ENCODE data around the gene OR51B4. TPM values are rescaled to one million over a fixed set of nuclear protein-coding genes. Genes with fewer than 3 reads are reported as not detected.
"Not testable (repeated sequence)": the region's sequence is repeated elsewhere in the genome, so short reads cannot be mapped to it uniquely, and the experiment has no call there.

OR51B4 gene
- total RNA-seq, 2 experiments from 2014 or later, result not detected

DNA sequence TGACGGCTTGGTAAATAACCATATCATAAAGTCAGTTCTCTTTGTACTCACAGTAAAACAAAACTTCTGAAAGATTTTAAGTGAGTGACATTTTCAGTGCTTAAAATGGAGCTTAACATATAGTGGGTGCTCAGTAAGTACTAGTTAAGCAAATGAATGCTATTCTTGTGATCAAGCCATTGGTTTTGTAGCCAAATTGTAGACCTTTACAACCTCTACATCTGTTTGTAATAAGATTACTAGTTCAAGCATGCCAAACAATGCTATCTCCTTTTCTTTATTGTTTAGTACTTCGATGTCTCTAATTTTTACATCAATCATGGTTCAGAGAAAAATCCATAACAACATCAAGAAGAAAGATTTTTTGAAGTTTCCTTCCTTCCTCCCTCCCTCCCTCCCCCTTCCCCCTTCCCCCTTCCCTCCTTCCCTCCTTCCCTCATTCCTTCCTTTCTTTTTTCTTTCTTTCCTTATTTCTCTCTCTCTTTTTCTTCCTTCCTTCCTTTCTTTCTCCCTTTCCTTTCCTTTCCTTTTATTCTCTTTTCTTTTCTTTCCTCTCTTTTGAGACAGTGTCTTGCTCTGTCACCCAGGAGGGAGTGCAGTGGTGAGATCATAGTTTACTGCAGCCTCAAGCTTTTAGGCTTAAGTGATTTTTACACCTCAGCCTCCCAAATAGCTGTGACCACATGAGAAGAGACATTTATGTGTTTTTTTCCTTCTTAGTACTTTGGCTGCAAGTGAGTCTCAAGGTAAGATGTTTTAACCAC is 5.7 kb upstream of the OR51B4 start:
- no peaks in the 10 kb centered on the region for H3K36me3 Mint-ChIP-seq

DNA sequence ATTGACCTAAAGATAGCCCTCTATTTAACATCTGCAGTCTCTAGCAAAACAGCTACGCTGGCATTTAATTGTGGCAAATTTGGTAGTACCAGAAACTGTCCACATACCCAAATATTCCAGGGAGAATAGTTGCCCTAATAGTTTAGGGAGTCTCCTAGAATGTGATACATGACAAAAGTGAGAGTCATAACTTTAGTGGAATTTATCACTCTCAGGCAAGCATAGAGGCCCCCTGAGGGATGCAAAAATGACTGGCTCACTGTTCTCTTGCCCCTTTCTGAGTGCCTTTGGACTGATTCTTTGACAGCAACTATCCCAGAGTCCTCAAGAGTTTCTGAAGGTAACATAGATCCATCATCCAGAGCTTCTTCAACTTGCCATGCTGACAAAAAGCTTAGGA is 2.3 kb upstream of the OR51B4 start:
- DNase-seq, result no peak
- no peaks in the 10 kb centered on the region for H3K4me1 Mint-ChIP-seq
- H3K36me3 Mint-ChIP-seq, result no peaks in the 10 kb centered on the region
- H3K27me3 Mint-ChIP-seq, result peaks cover 4% of the 10 kb centered on the region
- H3K27ac Mint-ChIP-seq, result no peak overlapping the region
- no peaks in the 10 kb centered on the region for H3K9me3 Mint-ChIP-seq
- H3K4me3 Mint-ChIP-seq, result no peak overlapping the region

More for the DNA sequence above, 5.7 kb upstream of the OR51B4 start:
- DNase-seq, result no peak
- Mint-ChIP-seq H3K9me3 (no peaks in the 10 kb centered on the region), H3K27ac (no peak overlapping the region), H3K27me3 (no peaks in the 10 kb centered on the region), H3K4me3 (no peak overlapping the region), H3K4me1 (no peaks in the 10 kb centered on the region)

DNA sequence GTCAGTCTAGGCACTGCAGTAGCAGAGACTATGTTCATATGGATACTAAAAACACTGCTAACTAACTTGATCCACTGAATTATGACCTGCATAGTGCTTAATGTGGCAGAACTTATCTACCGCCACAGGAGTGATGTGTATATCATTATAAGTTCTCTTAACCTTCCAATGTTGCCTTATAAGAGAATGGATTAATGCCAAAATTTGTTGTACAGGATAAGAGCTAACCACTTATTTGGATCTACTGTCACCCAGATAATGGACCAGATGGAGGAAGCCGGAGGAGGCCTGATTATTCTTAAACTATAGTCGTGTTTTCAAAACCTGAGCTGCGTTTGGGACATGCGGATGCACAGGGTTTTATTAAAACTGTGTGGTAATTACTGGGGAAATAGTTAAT is 1.9 kb upstream of the OR51B4 start:
- no peaks in the 10 kb centered on the region for H3K9me3 Mint-ChIP-seq
- no peak overlapping the region for H3K4me3 Mint-ChIP-seq
- no peaks in the 10 kb centered on the region for H3K4me1 Mint-ChIP-seq
- no peaks in the 10 kb centered on the region for H3K36me3 Mint-ChIP-seq
- peaks cover 4% of the 10 kb centered on the region for H3K27me3 Mint-ChIP-seq
- no peak overlapping the region for H3K27ac Mint-ChIP-seq
- no peak for DNase-seq

DNA sequence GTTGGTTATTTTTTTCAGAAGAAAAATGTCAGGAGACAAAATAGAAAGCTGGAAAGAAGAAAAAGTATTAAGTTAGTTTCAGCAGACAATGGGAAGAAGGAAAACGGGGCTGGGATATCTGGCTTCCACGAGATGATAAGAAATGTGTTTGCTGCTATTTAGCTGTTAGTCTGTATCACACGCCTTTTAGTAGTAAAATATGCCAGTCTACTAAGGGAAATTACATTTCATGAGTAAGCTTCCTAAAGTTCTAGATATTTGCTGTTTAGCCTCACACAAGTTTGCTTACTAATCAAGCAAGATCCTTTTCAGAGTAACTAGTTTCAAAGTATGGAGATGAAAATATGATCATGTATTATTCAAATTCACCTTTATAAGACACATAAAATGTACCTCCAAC is 1.5 kb downstream of the OR51B4 start:
- H3K36me3 Mint-ChIP-seq, result no peaks in the 10 kb centered on the region
- no peaks in the 10 kb centered on the region for H3K4me1 Mint-ChIP-seq
- H3K4me3 Mint-ChIP-seq, result no peak overlapping the region
- no peak overlapping the region for H3K27ac Mint-ChIP-seq
- peaks cover 4% of the 10 kb centered on the region for H3K27me3 Mint-ChIP-seq
- no peak for DNase-seq
- no peaks in the 10 kb centered on the region for H3K9me3 Mint-ChIP-seq

DNA sequence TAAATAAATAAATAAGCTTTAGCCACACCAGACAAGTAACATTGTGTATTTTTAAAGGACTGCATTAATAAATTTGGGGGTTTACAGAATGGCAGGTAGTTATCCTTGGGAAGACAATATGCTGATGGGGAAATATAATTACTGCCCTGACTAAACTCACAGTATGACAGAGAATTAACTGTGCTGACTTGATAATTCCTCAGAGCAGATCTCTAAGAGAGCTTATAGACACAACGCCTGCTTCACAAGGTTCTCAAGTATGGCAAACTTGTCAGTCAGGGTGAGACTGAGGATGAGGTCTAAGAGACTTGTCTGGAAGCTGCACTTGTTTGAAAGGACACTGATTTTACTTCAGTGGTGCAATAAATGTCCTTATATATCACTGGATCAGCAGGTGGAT is 3.3 kb downstream of the OR51B4 start:
- Mint-ChIP-seq H3K9me3 (no peaks in the 10 kb centered on the region), H3K4me1 (no peaks in the 10 kb centered on the region), H3K36me3 (no peaks in the 10 kb centered on the region), H3K27ac (no peak overlapping the region), H3K27me3 (peaks cover 4% of the 10 kb centered on the region), H3K4me3 (no peak overlapping the region)
- no peak for DNase-seq

DNA sequence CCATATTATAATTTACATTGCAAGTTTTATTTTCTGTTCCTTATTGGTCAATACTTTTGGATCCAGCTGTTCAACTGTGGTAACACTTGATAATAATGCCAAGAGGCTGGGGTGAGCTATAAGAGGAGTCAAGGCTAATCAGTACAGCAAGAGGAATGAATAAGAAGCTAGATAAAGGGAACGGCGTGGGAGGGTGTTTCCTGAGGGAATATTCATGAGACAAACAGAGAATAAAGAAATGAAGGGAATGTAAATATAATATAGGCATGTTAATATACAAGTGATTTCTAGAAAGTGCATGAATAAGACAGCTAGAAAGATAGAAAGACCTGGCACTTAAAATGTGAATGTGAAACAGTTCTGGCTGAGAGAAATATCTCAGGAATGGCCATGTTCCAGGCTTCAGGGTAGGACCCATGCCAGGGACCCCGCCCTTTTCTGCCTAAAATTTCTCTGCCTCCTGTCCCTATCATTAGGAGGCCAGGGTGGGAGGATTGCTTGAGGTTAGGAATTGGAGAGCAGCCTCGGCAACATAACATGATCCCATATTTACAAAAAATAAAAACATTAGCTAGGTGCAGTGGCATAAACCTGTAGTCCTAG is 3.9 kb downstream of the OR51B4 start:
- peaks cover 4% of the 10 kb centered on the region for H3K27me3 Mint-ChIP-seq
- no peaks in the 10 kb centered on the region for H3K36me3 Mint-ChIP-seq
- DNase-seq, result no peak
- H3K4me1 Mint-ChIP-seq, result no peaks in the 10 kb centered on the region
- H3K4me3 Mint-ChIP-seq, result no peak overlapping the region
- H3K27ac Mint-ChIP-seq, result no peak overlapping the region
- no peaks in the 10 kb centered on the region for H3K9me3 Mint-ChIP-seq

DNA sequence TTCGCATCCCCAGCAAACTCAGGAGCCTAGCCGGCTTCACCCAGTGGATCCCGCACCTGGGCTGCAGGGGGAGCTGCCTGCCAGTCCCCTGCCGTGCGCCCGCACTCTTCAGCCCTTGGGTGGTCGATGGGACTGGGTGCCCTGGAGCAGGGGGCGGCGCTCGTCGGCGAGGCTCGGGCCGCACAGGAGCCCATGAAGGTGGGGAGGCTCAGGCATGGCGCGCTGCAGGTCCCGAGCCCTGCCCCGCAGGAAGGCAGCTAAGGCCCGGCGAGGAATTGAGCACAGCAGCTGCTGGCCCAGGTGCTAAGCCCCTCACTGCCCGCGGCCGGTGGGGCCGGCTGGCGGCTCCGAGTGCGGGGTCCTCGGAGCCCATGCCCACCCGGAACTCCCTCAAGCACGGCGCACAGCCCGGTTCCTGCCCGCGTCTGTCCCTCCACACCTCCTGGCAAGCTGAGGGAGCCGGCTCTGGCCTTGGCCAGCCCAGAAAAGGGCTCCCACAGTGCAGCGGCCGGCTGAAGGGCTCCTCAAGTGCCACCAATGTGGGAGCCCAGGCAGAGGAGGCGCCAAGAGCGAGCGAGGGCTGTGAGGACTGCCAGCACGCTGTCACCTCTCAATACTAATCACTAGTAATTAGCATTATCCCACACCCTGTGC is 7.3 kb downstream of the OR51B4 start:
- H3K4me1 Mint-ChIP-seq, H3K4me3 Mint-ChIP-seq, DNase-seq, H3K36me3 Mint-ChIP-seq, H3K27me3 Mint-ChIP-seq, H3K9me3 Mint-ChIP-seq, H3K27ac Mint-ChIP-seq: not testable (repeated sequence)

DNA sequence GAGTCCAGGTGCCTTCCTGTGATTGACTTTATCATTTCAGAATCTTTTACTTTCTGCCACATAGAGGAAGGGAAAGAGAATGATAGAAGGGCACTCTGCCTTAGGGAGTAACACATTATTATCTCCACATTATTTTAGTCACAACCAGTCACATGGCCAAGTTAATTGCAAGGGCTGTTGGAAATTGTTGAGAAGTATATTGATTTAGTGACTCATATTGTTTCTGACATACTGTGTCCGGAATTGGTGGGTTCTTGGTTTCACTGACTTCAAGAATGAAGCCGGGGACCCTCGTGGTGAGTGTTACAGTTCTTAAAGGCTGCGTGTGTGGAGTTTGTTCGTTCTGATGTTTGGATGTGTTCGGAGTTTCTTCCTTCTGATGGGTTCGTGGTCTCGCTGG is 8.7 kb downstream of the OR51B4 start:
- no peaks in the 10 kb centered on the region for H3K36me3 Mint-ChIP-seq
- no peak overlapping the region for H3K27ac Mint-ChIP-seq
- H3K27me3 Mint-ChIP-seq, result no peaks in the 10 kb centered on the region
- H3K4me1 Mint-ChIP-seq, result no peaks in the 10 kb centered on the region
- no peak for DNase-seq
- H3K9me3 Mint-ChIP-seq, result no peaks in the 10 kb centered on the region
- H3K4me3 Mint-ChIP-seq, result no peak overlapping the region

DNA sequence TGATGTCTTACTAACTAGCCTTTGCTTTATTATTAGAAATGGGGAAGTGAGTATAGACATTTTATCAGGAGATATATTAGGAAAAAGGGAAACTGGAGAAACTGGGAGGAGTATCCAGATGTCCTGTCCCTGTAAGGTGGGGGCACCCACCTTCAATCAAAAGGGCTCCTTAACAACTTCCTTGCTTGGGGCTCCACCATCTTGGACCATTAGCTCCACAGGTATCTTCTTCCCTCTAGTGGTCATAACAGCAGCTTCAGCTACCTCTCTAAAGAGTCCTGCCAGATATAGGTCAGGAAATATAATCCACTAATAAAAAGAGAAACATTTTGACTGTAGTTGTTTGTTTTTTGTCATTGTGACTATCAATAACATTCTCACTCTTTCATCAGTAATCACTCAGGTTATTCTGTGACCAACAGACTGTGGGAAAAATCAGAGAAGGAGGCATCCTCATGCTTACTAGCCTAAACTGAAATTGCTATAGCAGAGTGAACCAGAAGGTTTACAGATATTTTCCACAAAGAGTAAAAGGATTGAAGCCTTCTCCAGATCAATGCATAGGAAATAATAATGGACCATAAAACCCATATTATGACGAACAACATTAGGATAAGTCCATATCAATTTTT is 10.4 kb downstream of the OR51B4 start:
- H3K27ac Mint-ChIP-seq, result no peak overlapping the region
- no peaks in the 10 kb centered on the region for H3K9me3 Mint-ChIP-seq
- DNase-seq, result no peak
- H3K4me3 Mint-ChIP-seq, result no peak overlapping the region
- H3K4me1 Mint-ChIP-seq, result no peaks in the 10 kb centered on the region
- no peaks in the 10 kb centered on the region for H3K27me3 Mint-ChIP-seq
- H3K36me3 Mint-ChIP-seq, result no peaks in the 10 kb centered on the region

DNA sequence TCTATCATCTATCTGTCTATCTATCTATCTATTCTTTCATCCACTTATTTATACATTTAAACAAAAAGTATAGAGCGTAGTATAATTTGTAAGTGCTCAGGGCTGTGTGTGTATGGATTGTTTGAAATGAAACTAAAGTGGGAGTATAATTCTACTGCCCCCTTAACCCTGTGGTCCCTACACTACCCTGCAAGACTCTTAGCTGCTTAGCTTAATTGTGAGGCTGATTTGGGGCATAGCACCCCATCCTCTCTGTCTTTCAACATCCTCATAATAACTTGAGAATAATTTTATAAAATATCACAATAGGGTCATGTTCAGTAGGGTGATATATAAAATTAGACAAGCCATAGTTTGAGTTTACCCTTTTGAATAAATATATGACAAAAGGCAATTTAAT is 11.6 kb downstream of the OR51B4 start:
- no peaks in the 10 kb centered on the region for H3K36me3 Mint-ChIP-seq

DNA sequence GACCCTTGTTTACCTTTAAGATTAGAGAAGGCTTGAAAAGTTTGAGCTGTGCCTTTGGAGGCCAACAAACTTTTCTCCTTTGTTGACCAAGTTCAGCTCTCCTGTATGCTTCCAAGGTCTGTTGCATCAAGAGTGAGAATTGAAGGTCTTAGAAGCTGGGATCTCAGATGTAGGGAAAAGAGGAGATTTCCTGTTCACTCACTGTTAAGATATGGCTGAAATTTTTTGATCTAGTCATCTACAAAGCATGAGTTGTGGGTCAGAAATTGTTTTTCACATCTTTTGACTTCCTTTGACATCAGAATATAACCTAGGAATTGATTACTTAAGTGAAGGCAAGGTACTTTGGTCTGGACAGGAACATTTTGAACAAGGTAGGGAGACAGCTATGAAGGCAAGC is 12.1 kb downstream of the OR51B4 start:
- Mint-ChIP-seq H3K9me3 (no peaks in the 10 kb centered on the region), H3K36me3 (no peaks in the 10 kb centered on the region), H3K27me3 (no peaks in the 10 kb centered on the region), H3K4me3 (no peak overlapping the region), H3K27ac (no peak overlapping the region), H3K4me1 (no peaks in the 10 kb centered on the region)
- DNase-seq, result no peak

More for the DNA sequence above, 11.6 kb downstream of the OR51B4 start:
- H3K4me1 Mint-ChIP-seq, result no peaks in the 10 kb centered on the region
- H3K27ac Mint-ChIP-seq, result no peak overlapping the region
- no peak overlapping the region for H3K4me3 Mint-ChIP-seq
- no peak for DNase-seq
- no peaks in the 10 kb centered on the region for H3K9me3 Mint-ChIP-seq
- H3K27me3 Mint-ChIP-seq, result no peaks in the 10 kb centered on the region

DNA sequence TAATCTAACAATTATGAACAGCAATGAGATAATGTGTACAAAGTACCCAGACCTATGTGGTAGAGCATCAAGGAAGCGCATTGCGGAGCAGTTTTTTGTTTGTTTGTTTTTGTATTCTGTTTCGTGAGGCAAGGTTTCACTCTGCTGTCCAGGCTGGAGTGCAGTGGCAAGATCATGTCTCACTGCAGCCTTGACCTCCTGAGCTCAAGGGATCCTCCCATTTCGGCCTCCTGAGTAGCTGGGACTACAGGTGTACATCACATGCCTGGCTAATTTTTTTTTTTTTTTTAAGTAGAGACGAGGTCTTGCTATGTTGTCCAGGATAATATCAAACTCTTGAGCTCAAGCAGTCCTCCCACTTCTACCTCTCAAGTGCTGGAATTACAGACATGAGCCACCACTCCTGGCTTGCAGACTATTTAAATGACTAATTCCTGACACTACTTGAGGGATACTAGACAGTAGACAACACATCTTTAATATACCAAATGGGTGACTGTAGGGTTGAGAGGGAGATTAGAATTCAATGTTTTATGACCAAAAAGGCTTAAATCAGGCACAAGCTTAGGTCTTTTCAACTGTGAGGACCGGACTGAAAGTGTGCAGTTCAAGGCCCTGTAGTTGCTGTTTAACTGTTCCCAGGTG is 12.7 kb downstream of the OR51B4 start:
- no peaks in the 10 kb centered on the region for H3K9me3 Mint-ChIP-seq
- H3K4me1 Mint-ChIP-seq, result no peaks in the 10 kb centered on the region
- no peaks in the 10 kb centered on the region for H3K27me3 Mint-ChIP-seq
- H3K27ac Mint-ChIP-seq, result no peak overlapping the region
- no peaks in the 10 kb centered on the region for H3K36me3 Mint-ChIP-seq
- no peak for DNase-seq
- no peak overlapping the region for H3K4me3 Mint-ChIP-seq

DNA sequence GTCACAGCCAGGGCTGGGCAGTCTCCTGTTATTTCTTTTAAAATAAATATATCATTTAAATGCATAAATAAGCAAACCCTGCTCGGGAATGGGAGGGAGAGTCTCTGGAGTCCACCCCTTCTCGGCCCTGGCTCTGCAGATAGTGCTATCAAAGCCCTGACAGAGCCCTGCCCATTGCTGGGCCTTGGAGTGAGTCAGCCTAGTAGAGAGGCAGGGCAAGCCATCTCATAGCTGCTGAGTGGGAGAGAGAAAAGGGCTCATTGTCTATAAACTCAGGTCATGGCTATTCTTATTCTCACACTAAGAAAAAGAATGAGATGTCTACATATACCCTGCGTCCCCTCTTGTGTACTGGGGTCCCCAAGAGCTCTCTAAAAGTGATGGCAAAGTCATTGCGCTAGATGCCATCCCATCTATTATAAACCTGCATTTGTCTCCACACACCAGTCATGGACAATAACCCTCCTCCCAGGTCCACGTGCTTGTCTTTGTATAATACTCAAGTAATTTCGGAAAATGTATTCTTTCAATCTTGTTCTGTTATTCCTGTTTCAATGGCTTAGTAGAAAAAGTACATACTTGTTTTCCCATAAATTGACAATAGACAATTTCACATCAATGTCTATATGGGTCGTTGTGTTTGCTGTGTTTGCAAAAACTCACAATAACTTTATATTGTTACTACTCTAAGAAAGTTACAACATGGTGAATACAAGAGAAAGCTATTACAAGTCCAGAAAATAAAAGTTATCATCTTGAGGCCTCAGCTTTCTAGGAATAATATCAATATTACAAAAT is 13.4 kb downstream of the OR51B4 start:
- no peak for DNase-seq
- Mint-ChIP-seq H3K36me3 (no peaks in the 10 kb centered on the region), H3K4me1 (no peaks in the 10 kb centered on the region), H3K9me3 (no peaks in the 10 kb centered on the region), H3K4me3 (no peak overlapping the region), H3K27me3 (no peaks in the 10 kb centered on the region), H3K27ac (no peak overlapping the region)

DNA sequence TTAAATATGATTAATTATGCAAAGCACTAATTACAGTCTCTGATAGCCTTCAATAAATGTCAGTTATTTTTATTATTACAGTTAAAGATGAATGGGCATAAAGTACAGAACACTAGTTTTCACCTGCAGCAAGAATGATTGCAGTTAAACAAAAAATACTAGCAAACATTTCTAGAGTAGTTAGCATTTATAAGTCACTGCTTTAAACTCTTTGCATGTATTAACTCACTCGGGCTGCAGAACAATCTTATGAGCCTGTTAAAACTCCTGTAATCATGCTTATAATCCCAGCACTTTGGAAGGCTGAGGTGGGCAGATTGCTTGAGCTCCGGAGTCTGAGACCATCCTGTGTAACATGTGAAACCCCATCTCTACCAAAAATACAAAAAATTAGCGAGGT is 14.8 kb downstream of the OR51B4 start:
- no peaks in the 10 kb centered on the region for H3K9me3 Mint-ChIP-seq
- H3K36me3 Mint-ChIP-seq, result no peaks in the 10 kb centered on the region
- H3K27me3 Mint-ChIP-seq, result no peaks in the 10 kb centered on the region

More for the DNA sequence above, 14.8 kb downstream of the OR51B4 start:
- no peak overlapping the region for H3K27ac Mint-ChIP-seq
- no peak for DNase-seq
- no peak overlapping the region for H3K4me3 Mint-ChIP-seq
- no peaks in the 10 kb centered on the region for H3K4me1 Mint-ChIP-seq

All from activated naive CD8-positive, alpha-beta T cell treated with anti-CD3 and anti-CD28 coated beads for 36 hours (primary cell).